DOHH2 (cell line): Measurements from ENCODE around the gene LRRC55.

Source experiments
- CTCF ChIP-seq: fragments of 200-600 bp; sonication (generic); IDR thresholded peaks from one replicate; pipeline ENCODE4 v1.5.1; 2014; ENCODE audit warnings: antibody characterized with exemption, mild to moderate bottlenecking, low read depth, low read length; ENCODE audit not compliant: poor library complexity, severe bottlenecking
- EZH2phosphoT487 ChIP-seq: fragments of 200-600 bp; sonication (generic); IDR thresholded peaks from 2 replicates; pipeline ENCODE4 v1.6.1; 2017; ENCODE audit warnings: borderline replicate concordance, mild to moderate bottlenecking, antibody characterized with exemption, low read length, moderate library complexity, mixed read lengths

GRCh38 chr11:57133366-57134038 lies 48.3 kb upstream of the LRRC55 start:
- TF ChIP-seq CTCF, result no peak
- no peak for TF ChIP-seq EZH2phosphoT487
